ENCODE data around the gene INIP. TPM values are rescaled to one million over a fixed set of nuclear protein-coding genes. Genes with fewer than 3 reads are reported as not detected.

The INIP gene
- total and polyA plus RNA-seq, 9 of the 15 experiments (the other 6 are each of a cell fraction or from before 2014, with no cell fraction given), result 11.9 to 87.9 (median 37.3) TPM

- FAIRE-seq, result no peak
- DNase-seq (ENCODE audit: extremely low read depth in 1 of 4, low spot score in 3 of 4), result no peak
- Histone ChIP-seq H3K79me2 (ENCODE audit: control insufficient read depth, insufficient read depth, low read length) (no peaks in the 10 kb centered on the region), H3K4me1 (replicated peaks in 1 of 2; ENCODE audit: control insufficient read depth in 2 of 2, insufficient read depth in 2 of 2, low read length in 2 of 2) (no peaks in the 10 kb centered on the region), H3K36me3 (ENCODE audit: control insufficient read depth, insufficient read depth, low read length) (no peaks in the 10 kb centered on the region), H3K9me1 (ENCODE audit: control insufficient read depth, insufficient read depth, low read length) (no peaks in the 10 kb centered on the region), H2AFZ (ENCODE audit: low read depth, low read length) (no peak overlapping the region), H4K20me1 (replicated peaks; ENCODE audit: control insufficient read depth, insufficient read depth, low read length) (no peaks in the 10 kb centered on the region), H3K27me3 (ENCODE audit: control insufficient read depth in 2 of 2, insufficient read depth in 2 of 2, low read length in 2 of 2) (no peaks in the 10 kb centered on the region), H3K4me3 (no peak overlapping the region), H3K9me3 (replicated peaks; ENCODE audit: control insufficient read depth, insufficient read depth, low read depth, low read length) (no peaks in the 10 kb centered on the region; the same call in 1 of the 2 replicates), H3K4me2 (ENCODE audit: insufficient read depth, low read length) (no peak overlapping the region), H3K27ac (ENCODE audit: extremely low read depth, low read depth, low read length) (no peak overlapping the region), H3K9ac (ENCODE audit: insufficient read depth in 1 of 2, low read depth in 2 of 2, low read length in 2 of 2) (no peak overlapping the region)
- CTCF ChIA-PET (ENCODE audit: low intra/inter-chr PET ratio), result no interaction called here
- intact Hi-C loops (cut with micrococcal nuclease), result no loop called here
- no peak for ATAC-seq
- POLR2A ChIA-PET, result no interaction called here
- BruUV-seq (replicated peaks), result no TSS peak
- WGBS (ENCODE audit: insufficient coverage, low coverage, missing lambda C conversion rate), result 29% methylated on average over 4 of the region's 4 CpGs
- in situ Hi-C loops (cut with MboI), result no loop called here
- TF ChIP-seq ZBTB11 (CRISPR knock-in tag; IDR thresholded peaks at IDR 0.05), result no peak
- TF ChIP-seq THRA (IDR thresholded peaks at IDR 0.05), result no peak
- no peak for TF ChIP-seq GATAD2B (IDR thresholded peaks at IDR 0.05; ENCODE audit: borderline replicate concordance)
- TF ChIP-seq PHF20 (IDR thresholded peaks at IDR 0.05; ENCODE audit: partially characterized antibody), result no peak
- TF ChIP-seq UBTF (IDR thresholded peaks at IDR 0.05; ENCODE audit: borderline replicate concordance in 1 of 2, low read depth in 2 of 2, low read length in 2 of 2), result no peak
- no peak for TF ChIP-seq DEAF1 (CRISPR knock-in tag; IDR thresholded peaks at IDR 0.05)
- no peak for TF ChIP-seq E2F4 (CRISPR knock-in tag; IDR thresholded peaks at IDR 0.05; ENCODE audit: low read depth)
- no peak for TF ChIP-seq ZBTB1 (CRISPR knock-in tag; IDR thresholded peaks at IDR 0.05; ENCODE audit: borderline replicate concordance, low read depth)
- TF ChIP-seq KDM4B (IDR thresholded peaks at IDR 0.05; ENCODE audit: borderline replicate concordance in 2 of 2, low read depth in 1 of 2), result no peak
- TF ChIP-seq TARDBP (IDR thresholded peaks at IDR 0.05), result no peak
- no peak for TF ChIP-seq ZNF717 (CRISPR knock-in tag; IDR thresholded peaks at IDR 0.05)
- TF ChIP-seq POLR2AphosphoS2 (IDR thresholded peaks at IDR 0.05; ENCODE audit: low read length), result no peak
Observed at GRCh38 chr9:112640311-112640710, 77.6 kb downstream of the INIP start.
